HepG2 (cell line): ENCODE results near the gene ALB. TPM values are rescaled to one million over a fixed set of nuclear protein-coding genes. Genes with fewer than 3 reads are reported as not detected.

Experiments
- CHCHD3 ChIP-seq: sonication (generic); formaldehyde crosslinking; IDR thresholded peaks from 2 replicates; pipeline ENCODE4 v1.8.0; 2022; ENCODE audit warnings: mild to moderate bottlenecking, missing genetic modification reagents, moderate library complexity
- ESRRA ChIP-seq: sonication (generic); formaldehyde crosslinking; IDR thresholded peaks from 2 replicates; pipeline ENCODE4 v1.5.1; 2020; ENCODE audit warnings: mild to moderate bottlenecking, low read depth, missing genetic modification reagents
- NONO ChIP-seq, 2 experiments: fragments of 450-650 bp in 1 of 2; sonication (generic) in 1 of 2; formaldehyde crosslinking in 1 of 2; IDR thresholded peaks in 1 of 2; conservative IDR thresholded peaks in 1 of 2; 2 replicates each; pipeline versions ENCODE4 v1.6.1 to v1.8.0; 2017 to 2022; ENCODE audit warnings: mild to moderate bottlenecking in 1 of 2, missing genetic modification reagents in 1 of 2, moderate library complexity in 1 of 2
- TAF1 ChIP-seq: sonication (generic); formaldehyde crosslinking; IDR thresholded peaks from 2 replicates; pipeline ENCODE4 v1.4.0; 2020; ENCODE audit warnings: missing genetic modification reagents
- ZNF280D ChIP-seq: sonication (generic); formaldehyde crosslinking; IDR thresholded peaks from 2 replicates; pipeline ENCODE4 v1.5.1; 2020; ENCODE audit warnings: mild to moderate bottlenecking, missing genetic modification reagents
- ZNF331 ChIP-seq: sonication (generic); formaldehyde crosslinking; IDR thresholded peaks from 2 replicates; pipeline ENCODE4 v1.4.0; 2020; ENCODE audit warnings: missing genetic modification reagents
- polyA plus RNA-seq, 8 experiments: library from polyadenylated mRNA; depleted of rRNA in 3 of 8; stranded (reverse) in 7 of 8; unstranded in 1 of 8; fragments of >200 nt; fragmentation: Illumina TruSeq in 4 of 8; extraction: Trizol in 4 of 8; gene quantifications; 2 replicates each; pipeline versions ENCODE4 v1.2.1 to v1.2.3, GENCODE V29; 2011 to 2016; ENCODE audit warnings: low read depth in 4 of 8, missing spikeins in 1 of 8, mixed read lengths in 1 of 8; ENCODE audit not compliant: insufficient read depth in 1 of 8
- total RNA-seq, 5 experiments: library from RNA; depleted of rRNA; stranded (reverse); fragments of >200 nt; fragmentation: Illumina TruSeq; extraction: Trizol; gene quantifications; 2 replicates each; pipeline ENCODE4 v1.2.3, GENCODE V29; 2016; ENCODE audit warnings: low read depth in 1 of 5
- TF ChIP-seq, protein P1 (sequence below): sonication (generic); formaldehyde crosslinking; IDR thresholded peaks from 2 replicates; pipeline ENCODE4 v1.8.0; 2022; ENCODE audit warnings: missing genetic modification reagents, low read depth, mild to moderate bottlenecking, borderline replicate concordance
- TF ChIP-seq, protein P2 (sequence below): sonication (generic); formaldehyde crosslinking; IDR thresholded peaks from 2 replicates; pipeline ENCODE4 v1.8.1; 2023; ENCODE audit warnings: mild to moderate bottlenecking, moderate library complexity, missing genetic modification reagents
- TF ChIP-seq, protein P3 (sequence below), 2 experiments: fragments of 450-650 bp in 1 of 2; sonication (generic) in 1 of 2; formaldehyde crosslinking; IDR thresholded peaks; 2 replicates each; pipeline versions ENCODE4 v1.5.0 to v1.8.0; 2020 to 2022; ENCODE audit warnings: mild to moderate bottlenecking in 1 of 2, missing genetic modification reagents in 1 of 2
- TF ChIP-seq, protein P4 (sequence below), 2 experiments: IDR thresholded peaks; 2 replicates each; pipeline ENCODE4 v1.6.1; 2011 to 2012; ENCODE audit warnings: low read length in 2 of 2, borderline replicate concordance in 1 of 2, low read depth in 1 of 2, mild to moderate bottlenecking in 1 of 2, moderate library complexity in 1 of 2
- TF ChIP-seq, protein P5 (sequence below): sonication (generic); formaldehyde crosslinking; IDR thresholded peaks from 2 replicates; pipeline ENCODE4 v1.8.0; 2022; ENCODE audit warnings: mild to moderate bottlenecking, missing genetic modification reagents, borderline replicate concordance
- TF ChIP-seq, protein P6 (sequence below): sonication (generic); formaldehyde crosslinking; IDR thresholded peaks from 2 replicates; pipeline ENCODE4 v1.4.0; 2020; ENCODE audit warnings: missing genetic modification reagents, mild to moderate bottlenecking, borderline replicate concordance

The ALB gene
- total and polyA plus RNA-seq, 2 of the 13 experiments (the other 11 are each of a cell fraction or from before 2014, with no cell fraction given): 22,259 to 22,625 TPM

GRCh38 chr4:73440653-73441052 lies 36.6 kb downstream of the ALB start (continued):
- TF ChIP-seq, protein P1, sequence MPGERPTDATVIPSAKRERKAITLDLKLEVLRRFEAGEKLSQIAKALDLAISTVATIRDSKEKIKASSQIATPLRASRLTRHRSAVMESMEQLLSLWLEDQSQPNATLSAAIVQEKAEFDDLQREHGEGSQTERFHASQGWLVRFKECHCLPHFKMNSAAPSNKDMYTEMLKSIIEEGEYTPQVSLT (CRISPR knock-in tag): no peak
- TF ChIP-seq, protein P2, sequence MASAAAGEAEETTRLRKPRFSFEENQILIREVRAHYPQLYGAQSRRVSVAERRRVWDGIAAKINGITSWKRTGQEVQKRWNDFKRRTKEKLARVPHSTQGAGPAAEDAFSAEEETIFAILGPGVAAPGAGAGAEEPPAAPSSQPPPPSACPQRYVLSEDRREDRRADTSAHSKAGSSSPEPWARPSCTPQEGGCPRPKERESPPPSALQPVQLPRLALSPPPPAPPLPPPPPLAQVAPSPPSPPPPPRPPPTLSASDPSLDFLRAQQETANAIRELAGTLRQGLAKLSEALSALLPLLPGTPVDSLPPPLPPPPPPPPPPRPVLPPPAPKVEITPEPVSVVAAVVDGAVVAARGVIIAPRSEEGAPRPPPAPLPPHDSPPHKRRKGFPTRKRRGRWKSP (CRISPR knock-in tag): no peak
- TF ChIP-seq, protein P3, sequence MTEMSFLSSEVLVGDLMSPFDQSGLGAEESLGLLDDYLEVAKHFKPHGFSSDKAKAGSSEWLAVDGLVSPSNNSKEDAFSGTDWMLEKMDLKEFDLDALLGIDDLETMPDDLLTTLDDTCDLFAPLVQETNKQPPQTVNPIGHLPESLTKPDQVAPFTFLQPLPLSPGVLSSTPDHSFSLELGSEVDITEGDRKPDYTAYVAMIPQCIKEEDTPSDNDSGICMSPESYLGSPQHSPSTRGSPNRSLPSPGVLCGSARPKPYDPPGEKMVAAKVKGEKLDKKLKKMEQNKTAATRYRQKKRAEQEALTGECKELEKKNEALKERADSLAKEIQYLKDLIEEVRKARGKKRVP (CRISPR knock-in tag; IDR thresholded peaks at IDR 0.05): 0 out of 4 replicates have a peak, but pooled peaks of 1 of the 2 experiments have one; percentile 38
- TF ChIP-seq ZNF280D (no peak), NONO (IDR thresholded peaks at IDR 0.05) (no peak), NONO (CRISPR knock-in tag; conservative IDR thresholded peaks at IDR 0.05) (no peak; the same call in 1 of the 2 replicates), CHCHD3 (CRISPR knock-in tag) (no peak), ZNF331 (0 out of 2 replicates have a peak, but pooled peaks have one; percentile 6), ESRRA (no peak), TAF1 (CRISPR knock-in tag) (no peak)
- TF ChIP-seq, protein P4, sequence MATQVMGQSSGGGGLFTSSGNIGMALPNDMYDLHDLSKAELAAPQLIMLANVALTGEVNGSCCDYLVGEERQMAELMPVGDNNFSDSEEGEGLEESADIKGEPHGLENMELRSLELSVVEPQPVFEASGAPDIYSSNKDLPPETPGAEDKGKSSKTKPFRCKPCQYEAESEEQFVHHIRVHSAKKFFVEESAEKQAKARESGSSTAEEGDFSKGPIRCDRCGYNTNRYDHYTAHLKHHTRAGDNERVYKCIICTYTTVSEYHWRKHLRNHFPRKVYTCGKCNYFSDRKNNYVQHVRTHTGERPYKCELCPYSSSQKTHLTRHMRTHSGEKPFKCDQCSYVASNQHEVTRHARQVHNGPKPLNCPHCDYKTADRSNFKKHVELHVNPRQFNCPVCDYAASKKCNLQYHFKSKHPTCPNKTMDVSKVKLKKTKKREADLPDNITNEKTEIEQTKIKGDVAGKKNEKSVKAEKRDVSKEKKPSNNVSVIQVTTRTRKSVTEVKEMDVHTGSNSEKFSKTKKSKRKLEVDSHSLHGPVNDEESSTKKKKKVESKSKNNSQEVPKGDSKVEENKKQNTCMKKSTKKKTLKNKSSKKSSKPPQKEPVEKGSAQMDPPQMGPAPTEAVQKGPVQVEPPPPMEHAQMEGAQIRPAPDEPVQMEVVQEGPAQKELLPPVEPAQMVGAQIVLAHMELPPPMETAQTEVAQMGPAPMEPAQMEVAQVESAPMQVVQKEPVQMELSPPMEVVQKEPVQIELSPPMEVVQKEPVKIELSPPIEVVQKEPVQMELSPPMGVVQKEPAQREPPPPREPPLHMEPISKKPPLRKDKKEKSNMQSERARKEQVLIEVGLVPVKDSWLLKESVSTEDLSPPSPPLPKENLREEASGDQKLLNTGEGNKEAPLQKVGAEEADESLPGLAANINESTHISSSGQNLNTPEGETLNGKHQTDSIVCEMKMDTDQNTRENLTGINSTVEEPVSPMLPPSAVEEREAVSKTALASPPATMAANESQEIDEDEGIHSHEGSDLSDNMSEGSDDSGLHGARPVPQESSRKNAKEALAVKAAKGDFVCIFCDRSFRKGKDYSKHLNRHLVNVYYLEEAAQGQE (IDR thresholded peaks at IDR 0.05; ENCODE audit: borderline replicate concordance in 1 of 2, low read depth in 1 of 2, low read length in 2 of 2): 0 out of 4 replicates have a peak, but pooled peaks of 1 of the 2 experiments have one; percentile 29
- TF ChIP-seq, protein P5, sequence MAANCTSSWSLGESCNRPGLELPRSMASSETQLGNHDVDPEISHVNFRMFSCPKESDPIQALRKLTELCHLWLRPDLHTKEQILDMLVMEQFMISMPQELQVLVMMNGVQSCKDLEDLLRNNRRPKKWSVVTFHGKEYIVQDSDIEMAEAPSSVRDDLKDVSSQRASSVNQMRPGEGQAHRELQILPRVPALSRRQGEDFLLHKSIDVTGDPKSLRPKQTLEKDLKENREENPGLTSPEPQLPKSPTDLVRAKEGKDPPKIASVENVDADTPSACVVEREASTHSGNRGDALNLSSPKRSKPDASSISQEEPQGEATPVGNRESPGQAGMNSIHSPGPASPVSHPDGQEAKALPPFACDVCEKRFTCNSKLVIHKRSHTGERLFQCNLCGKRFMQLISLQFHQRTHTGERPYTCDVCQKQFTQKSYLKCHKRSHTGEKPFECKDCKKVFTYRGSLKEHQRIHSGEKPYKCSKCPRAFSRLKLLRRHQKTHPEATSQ (CRISPR knock-in tag): 0 out of 2 replicates have a peak, but pooled peaks have one; percentile 9
- TF ChIP-seq, protein P6, sequence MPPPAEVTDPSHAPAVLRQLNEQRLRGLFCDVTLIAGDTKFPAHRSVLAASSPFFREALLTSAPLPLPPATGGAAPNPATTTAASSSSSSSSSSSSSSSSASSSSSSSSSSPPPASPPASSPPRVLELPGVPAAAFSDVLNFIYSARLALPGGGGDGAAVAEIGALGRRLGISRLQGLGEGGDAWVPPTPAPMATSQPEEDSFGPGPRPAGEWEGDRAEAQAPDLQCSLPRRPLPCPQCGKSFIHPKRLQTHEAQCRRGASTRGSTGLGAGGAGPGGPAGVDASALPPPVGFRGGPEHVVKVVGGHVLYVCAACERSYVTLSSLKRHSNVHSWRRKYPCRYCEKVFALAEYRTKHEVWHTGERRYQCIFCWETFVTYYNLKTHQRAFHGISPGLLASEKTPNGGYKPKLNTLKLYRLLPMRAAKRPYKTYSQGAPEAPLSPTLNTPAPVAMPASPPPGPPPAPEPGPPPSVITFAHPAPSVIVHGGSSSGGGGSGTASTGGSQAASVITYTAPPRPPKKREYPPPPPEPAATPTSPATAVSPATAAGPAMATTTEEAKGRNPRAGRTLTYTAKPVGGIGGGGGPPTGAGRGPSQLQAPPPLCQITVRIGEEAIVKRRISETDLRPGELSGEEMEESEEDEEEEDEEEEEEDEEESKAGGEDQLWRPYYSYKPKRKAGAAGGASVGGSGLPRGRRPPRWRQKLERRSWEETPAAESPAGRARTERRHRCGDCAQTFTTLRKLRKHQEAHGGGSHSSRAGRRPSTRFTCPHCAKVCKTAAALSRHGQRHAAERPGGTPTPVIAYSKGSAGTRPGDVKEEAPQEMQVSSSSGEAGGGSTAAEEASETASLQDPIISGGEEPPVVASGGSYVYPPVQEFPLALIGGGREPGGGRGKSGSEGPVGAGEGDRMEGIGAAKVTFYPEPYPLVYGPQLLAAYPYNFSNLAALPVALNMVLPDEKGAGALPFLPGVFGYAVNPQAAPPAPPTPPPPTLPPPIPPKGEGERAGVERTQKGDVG (CRISPR knock-in tag): no peak
